Fibroblast of gingiva (primary cell): ENCODE measurements around the gene SLC7A8.
A peak's percentile ranks its signal among the peaks of the same experiment; 100 is the strongest.

Experiments used
- DNase-seq: peaks from one replicate; pipeline ENCODE4 v3.0.0-alpha.2; 2011; ENCODE audit warnings: low read depth

SLC7A8 gene

DNA sequence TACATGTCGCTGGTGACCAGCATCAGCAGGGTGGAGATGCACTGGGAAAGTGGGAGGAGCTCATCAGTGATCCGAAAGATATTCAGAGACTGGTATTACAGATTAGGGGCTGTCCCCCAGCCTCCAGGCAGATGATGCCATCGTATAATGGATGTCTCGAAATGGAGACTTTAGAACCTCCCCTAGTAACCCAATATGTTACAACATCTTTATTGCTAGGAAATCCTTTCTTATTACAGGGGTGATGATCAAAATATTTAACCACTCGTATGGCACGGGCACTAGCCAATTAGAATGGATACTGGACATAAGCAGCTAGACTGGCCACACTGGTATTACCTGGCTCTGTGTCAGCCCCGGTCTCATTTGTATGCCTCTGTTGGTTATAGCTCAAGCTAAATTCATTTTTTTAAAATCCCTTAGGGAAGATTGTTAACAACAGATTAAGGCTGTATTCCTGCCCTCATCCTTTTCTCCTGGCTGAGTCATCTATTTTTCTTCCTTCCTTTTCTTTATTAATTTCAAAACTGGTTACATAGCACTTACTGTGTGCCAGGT lies 53.6 kb downstream of the SLC7A8 start:
- DNase-seq, result no peak

DNA sequence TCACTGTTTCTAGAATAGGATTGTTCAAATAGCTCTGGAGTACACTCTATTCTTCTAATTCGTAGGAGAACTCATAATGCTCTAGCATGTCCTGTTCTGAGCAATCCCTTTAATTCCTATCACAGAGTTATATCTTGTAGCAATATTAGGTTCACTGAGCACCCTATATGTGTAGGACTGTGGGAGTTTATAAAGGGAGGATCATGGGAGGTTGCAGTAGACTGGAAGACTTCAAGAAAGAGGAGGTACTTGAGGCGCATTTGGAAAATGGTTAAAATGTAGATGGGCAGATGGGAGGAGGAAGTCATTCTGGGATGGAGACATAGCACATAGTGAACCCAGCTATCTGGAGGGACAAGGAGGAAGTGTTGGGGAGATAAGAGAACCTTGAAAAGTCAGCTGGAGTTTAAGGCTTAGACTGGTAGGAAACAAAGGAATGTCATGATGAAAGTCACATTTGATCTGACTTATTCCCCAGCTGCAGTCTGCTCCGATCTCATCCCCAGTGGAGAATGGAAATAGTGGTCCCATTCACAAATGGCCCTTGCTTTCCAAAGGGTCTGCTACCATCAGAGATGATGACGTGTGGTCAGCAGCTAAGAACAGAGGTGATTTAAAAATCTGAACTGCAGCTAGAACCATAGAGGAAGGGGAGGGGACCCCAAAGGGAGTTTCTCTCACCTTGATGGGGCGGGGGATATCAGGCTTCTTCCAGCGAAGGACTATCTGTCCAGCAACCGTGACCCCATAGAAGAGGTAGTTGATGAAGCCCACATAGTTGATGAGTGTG lies 54.3 kb downstream of the SLC7A8 start:
- DNase-seq, result no peak

DNA sequence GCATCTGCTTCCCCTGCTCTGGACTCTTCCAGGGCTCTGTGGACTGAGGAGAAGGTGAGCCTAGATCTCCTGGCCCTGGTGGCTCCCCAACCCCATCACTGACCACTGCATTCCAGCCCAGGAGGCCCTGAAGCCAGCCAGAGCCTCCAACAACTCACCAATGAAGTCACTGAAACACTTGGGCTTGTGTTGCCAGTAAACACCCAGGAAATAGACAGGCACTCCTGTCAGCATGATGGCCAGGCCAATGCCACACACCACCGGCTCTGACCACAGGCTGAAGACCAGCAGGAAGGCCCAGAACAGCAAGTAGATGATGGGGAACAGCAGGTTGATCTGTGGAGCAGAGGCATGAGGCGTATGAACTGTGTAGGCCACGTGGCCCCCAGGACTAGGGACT lies 55.6 kb downstream of the SLC7A8 start:
- DNase-seq, result no peak

DNA sequence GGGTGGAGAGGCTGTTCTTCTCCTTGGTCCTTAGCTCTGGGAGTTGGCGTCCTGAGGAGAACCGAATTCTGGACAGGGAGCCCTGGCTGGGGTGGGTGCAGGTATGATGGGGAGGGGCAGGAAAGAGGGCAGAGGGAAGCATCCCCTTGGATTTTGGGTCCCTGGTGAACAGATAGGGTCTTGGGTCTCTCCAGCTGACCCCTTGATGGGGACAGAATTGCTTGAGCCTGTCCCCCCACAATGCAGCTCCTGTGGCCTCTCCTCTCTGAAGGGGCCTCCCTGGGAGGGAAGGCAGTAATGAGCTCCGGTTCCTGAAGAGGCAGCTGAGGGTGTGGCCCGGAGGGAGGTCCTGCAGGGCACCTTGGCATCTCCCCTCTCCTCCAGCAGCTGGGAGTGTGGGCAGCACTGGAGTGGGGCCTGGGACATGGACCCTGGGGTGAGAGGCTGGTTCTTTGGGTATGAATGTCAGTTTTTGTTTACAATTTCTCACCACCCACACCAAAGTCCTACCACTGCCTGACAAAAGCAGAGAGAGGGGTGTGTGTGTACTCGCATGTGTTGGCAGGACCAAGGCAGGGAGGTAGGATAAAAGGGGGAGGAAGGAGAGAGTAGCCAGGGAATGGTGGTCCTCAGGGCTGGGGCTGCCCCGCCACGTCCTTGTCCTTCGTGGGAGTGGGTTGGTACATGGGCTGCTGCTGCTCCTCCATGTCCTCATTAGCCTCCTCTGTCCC lies 56.7 kb downstream of the SLC7A8 start:
- DNase-seq, result no peak

DNA sequence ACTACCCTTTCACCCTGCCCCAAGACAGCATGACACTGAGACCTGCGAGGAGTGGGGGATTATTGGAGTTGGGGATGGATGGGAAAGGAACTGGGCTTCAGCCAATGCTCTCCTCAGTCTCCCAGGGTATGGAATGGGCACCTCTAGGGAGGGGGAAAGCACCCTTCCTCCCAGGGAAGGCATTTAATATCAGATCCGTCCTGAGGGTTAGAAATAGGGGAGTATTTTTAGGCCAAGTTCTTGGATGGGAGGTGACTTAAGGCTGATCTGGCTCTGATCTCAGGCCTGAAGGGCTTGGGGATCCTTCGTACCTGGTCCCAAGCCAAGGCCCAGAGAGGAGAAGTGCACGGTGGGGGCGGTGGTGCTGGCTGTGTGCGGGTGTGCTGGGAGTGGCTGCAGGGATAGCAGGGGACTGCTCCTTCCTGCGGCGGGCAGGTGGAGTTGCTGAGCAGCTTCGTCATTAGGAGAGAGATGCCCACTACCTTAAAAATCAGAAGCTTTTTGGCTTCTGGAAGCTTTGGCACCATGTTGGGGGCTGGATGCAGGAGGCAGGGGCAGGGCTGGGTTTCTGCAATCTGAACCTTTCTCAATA lies 57.4 kb downstream of the SLC7A8 start:
- no peak for DNase-seq

DNA sequence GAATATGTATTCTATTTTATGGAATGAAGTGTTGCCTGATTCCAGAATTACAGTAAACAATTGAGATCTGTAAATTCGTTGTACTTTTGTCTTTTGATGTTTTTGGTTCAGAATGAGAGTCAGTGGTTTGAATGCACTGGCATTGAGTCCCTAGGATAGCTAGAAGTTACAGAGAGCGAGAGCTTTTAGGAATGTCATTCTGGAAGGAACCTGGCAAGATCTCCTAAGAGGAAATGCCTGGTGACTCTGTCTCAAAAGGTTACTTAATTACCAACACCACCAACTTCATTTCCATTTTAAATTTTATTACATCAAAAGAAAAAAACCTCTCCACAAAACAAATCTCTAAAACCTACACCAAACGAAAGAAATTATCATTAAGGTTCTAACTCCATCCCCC lies 58.4 kb downstream of the SLC7A8 start:
- no peak for DNase-seq

DNA sequence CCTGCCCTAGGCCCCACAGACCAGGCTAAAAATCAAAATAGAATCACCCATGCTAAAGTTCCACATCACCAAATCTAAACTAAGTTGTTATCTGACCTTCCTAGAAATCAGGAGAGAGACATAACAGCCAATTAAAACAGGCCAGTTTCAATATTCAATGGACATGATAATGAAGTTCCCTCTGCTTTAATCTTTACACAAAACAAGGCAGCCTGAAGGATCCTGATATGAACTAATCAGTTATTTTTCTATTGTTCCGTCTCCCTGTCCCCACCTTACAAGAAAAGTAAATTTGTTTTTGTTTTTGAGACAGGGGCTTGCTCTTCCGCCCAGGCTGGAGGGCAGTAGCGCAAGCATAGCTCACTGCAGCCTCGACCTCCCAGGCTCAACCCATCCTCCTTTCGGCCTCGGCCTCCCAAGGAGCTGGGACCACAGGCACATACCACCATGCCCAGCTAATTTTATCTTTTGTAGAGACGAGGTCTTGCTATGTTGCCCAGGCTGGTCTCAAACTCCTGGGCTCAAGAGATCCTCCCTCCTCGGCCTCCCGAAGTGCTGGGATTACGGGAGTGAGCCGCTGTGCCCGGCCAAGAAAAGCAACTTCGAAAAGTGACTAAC lies 59.0 kb downstream of the SLC7A8 start:
- no peak for DNase-seq

DNA sequence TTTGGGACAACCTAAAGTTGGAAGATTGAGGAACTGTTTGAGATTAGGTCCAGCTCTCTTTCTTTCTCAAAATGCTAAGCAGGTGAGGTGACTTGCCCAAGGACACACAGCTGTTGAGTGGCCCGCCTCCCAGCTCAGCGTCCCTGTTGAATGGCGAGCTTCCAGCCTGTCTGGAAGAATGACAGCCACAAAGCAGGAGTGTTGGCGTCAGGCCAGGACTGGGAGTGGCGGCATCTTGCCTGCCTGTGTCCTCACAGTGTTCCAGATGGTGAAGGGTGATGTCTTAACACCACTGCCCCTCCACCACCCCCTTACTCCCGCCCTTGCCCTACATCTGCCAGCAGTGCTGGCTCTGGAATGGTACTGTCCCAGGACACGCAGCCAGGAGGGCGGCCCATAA lies 60.0 kb downstream of the SLC7A8 start:
- DNase-seq, result peak; percentile 56

DNA sequence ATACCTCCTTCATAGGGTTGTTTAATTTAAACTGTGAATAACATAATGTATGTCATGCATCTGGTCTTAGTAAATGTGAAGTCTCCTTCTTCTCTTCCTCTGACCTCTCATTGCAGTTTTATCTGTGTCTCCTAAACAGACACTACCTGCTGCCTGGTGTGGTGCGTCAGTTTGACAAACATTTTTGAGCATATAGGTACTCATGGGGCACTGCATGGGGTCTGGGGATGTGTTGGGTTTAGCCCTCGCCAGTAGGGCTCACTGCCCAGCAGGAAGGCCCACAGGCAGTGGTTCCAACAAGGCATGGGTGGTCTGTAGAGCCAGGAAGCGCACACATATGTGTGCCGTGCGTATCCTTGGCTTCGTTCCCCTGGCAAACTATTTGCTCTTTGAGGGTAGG lies 61.4 kb downstream of the SLC7A8 start:
- no peak for DNase-seq

DNA sequence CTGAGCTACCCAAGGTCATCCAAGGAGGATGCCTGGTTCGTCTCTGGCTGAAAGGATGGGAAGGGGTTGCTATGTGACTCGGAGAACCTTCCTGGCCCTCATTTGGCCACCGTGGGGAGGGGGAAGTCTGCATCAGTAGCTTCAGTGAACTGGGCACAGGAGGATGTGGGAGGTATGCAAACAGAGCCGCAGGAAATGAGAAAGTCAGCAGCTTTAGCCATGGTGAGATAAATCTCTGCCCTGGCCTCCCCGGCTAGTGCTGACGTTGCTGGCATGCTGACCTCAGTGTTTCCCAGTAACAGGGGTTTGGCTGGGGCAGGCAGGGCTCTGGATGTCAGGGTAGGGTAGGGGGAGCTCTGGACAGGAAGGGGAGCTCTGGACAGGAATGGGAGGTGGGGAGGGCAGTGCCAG lies 62.1 kb downstream of the SLC7A8 start:
- peak; percentile 25 for DNase-seq

DNA sequence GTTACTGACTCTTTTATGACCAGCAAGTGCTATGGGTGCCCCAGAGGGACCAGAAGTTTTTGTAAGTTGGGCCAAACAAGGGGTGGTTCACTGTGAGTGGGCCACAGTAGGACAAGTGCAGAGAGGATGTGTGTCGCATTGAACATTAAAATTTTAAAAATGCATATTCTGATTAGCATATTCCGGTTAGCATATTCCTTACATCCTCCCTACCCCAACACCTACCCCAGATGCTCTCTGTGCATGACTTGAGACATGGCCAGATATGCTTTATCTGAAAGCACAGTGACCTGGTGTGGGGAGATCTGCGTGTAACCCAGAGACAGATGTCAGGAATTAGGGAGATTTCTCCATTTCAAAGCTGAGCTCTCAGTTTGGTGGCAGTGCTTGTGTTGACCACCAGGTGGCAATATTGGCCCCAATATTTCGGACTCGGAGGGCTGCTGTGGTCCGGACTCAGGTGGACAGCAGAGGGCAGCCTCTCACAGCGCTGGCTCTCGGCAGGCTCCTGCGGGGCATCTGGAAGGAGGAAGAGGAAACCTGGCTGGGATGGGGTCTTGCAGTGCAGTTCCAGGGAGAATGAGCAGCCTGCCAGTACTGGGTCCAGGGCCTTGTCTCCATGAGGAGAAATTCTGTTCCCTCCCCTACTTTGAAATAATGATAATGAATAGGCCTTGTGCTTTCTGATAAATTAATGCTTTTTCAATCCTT lies 62.8 kb downstream of the SLC7A8 start:
- DNase-seq, result peak; percentile 73

DNA sequence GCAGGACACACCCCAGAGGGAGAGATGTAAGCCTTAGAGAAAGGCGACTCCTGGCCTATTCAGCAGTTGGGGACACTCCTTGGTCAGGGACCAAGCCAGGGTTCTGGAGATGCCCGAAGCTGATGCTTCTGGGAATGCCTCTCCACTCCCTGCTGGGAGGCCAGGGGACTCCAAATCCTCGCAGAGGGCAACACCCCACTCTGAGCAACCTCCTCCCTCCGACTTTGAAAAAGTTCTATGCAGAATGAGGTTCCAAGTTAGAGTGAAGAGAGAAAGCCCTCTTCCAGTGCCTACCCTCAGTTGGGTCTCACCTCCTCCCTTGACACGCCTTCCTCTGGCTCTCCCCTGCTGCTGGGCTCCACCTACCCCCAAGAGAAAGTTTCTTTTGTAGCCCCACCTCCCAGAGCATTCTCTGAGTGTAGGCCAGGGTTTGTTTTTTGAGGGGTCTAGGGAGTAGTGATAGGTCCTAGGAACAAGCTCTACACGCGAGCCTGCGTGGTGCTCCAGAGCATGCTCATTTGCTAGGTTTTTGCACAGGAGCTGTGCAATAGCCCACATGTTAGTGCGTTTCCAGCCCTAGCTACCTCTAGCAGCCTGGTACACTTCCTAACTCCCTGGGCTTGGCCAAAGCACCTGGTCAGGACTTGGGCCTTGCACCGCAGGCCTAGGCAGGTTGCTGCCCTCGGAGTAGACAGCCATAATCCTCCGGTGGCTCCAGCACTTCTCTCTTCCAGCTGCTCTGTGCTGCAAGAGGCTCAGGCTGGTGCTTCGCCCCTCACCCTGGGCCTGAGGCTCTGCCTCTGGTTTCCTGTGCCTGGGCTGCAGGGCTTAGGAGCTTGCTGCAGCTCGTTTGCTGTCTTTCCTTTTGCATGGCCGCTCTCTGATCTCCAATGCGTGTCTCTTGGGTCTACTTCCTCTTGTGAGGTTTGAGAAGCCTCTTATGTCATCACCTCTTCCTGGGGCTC lies 63.8 kb downstream of the SLC7A8 start:
- no peak for DNase-seq

DNA sequence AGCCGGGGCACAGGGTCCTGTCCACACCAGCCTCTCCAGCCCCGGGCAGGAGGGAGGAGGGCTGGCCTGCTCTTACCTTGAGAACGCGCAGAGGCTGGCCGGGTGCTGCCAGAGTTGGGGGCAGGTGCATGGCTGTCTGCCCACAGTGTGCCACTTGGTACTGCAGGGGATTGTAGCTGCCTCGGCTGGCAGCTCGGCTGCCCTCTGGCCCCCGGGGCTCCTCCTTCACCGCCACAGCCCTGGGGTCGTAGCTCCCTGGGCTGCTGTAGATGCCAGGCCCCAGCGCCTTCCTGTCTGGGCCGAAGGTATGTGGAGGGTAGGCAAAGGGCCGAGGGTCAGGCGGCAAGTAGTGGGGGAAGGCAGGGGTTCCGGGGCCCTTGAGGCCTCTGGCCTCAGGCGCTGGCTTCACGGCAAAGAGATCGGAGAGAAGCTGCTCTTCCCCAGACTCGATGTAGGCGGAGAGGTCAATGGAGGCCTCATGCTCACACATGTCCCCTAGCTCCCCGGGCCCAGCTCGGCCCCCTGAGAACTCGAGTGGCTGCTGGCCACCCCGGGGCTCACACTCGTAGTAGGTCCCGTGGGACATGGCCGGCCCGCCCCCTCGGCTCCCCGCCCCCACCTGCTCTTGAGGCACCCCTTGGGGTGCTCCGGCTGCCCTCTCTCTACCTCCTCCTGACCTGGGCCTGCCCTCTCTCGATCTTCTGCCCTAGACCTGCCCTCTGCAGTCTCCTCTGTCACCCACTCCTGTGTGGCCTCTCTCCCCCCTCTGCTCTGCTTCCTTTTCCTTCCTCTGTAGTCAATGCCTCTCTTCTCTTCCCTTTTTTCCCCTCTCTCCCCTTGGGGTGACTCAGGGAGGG lies 64.7 kb downstream of the SLC7A8 start, which contains the start of gene CEBPE:
Gene CEBPE, minus strand, starts transcription at position 750 of the 857 bp plus-strand sequence. Its CDS starts 164 bp downstream, at position 586.
- DNase-seq, result no peak

DNA sequence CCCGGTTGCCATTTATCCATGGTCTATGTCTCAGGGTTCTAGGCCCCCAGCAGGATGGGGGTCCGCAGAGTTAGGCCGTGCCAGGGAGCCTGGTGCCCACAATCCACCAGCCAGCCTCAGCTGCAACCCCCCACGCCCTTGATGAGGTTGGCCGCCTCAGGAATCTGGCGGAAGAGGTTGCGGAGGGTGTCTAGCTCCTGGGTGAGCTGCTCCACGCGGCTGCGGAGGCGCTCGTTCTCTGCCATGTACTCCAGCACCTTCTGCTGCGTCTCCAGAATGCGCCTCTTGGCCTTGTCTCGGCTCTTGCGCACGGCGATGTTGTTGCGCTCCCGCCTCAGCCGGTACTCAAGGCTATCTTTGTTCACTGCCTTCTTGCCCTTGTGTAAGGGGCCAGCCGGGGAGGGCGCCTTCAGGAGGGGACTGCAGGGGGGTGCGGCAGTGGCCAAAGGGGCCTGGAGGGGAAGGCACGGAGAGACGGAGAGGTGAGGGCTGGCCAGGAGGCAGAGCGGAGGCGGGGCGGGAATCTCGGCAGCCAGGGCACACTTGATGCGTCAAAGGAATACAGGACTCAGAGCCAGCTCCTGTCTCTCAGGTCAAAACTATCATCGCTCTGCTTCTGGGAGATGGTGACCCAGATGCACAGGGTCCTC lies 66.0 kb downstream of the SLC7A8 start:
- DNase-seq, result no peak

DNA sequence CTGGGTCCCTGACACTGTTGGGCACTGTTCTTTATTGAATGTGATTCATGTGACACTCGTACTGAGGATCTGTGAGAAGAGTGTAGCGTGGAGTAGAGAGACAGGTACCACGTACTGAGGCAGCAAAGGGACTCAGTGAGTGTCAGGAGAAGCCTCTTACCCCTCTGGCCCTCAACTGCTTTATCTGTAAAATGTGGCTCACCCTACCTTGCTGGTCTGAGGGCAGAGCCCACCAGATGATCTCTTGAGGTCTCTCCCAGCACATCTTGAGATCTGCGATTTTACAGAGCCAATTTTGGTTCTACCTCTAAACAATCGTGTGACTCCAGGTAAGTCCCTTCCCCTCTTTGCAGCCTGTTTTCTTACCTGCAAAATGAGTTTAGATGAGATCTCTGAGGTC lies 67.5 kb downstream of the SLC7A8 start:
- DNase-seq, result no peak

DNA sequence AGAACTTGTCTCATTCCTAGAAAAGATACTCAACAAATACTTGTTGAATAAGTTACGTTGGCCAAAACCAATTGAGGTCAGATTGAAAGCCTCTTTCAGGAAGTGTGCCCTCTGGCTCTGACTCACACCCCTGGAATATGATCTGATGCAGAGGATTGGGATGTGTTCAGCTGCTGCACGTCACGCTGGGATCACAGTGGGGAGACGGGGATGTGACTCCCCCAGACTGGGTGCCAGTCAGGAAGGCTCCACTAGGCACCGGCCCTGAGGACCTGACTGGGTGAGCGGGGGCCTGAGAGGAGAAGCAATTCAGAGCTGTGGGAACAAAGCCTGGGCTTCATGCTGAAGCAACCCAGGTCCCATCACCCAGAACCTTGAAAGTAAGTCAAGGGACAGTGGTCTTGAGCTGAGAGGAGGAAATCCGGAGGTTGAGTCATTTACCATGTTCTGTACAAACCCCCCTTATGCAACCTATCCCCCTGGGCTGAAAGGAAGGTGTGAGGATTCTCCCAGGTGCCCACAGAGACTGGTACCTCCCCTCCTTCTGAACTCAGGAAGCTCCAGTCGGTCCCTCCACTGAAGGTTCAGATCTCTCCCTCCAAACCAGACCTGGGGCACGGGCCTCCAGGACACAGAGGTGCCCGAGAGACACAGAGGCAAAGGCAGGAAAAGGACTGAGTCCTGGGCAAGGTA lies 68.3 kb downstream of the SLC7A8 start:
- peak; percentile 90 for DNase-seq

DNA sequence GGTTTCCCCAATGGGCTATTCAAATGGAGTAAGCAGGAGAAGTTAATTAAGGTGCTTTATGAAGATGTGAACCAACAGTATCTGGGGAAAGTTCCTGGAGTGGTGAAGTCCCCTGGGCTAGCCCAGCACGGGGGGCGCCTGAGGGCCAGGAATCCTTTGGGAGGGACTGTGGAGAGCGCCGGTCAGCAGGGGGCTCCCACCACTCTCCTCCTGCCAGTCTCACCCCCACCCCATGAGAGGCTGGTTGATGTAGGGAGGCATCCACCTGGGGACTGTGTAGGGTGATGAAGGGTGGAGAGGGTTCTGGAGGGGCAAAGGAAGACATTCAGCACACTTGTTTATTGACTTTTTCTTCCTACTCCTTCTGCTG lies 68.8 kb downstream of the SLC7A8 start:
- DNase-seq, result no peak

DNA sequence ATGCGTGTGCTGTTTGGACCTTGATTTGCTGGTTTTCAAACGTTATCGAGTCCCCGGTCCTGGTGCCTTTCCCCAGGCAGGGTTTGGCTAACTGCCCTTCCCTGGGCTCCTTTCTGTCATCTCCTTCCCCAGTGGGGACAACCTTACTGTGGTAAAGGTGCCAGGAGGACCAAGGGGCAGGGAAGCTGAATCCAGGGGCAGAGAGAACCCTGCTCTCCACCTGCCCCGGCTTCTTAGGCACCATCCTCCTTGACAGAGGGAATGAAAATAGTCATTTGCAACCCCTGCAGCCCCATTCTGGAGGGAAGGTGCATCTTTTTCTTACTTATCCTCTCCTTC lies 69.4 kb downstream of the SLC7A8 start:
- no peak for DNase-seq
